Measurements from ENCODE around the gene CAPN14. TPM values are rescaled to one million over a fixed set of nuclear protein-coding genes. Genes with fewer than 3 reads are reported as not detected.

The CAPN14 gene
- total and polyA plus RNA-seq, 2 experiments from 2014 or later: 0.39 TPM; not detected in 1

- no peaks in the 10 kb centered on the region for H3K36me3 ChIP-seq
- H3K27ac ChIP-seq: no peak overlapping the region
- no peak for DNase-seq (ENCODE audit: low read depth in 1 of 2, low spot score in 1 of 2)
- TF ChIP-seq CTCF (IDR thresholded peaks at IDR 0.05; ENCODE audit: low read depth, low read length): no peak
- peaks cover 66% of the 10 kb centered on the region for H3K27me3 ChIP-seq
- no peak overlapping the region for H3K4me3 ChIP-seq
- no peaks in the 10 kb centered on the region for H3K9me3 ChIP-seq (ENCODE audit: low read depth)
- H3K4me1 ChIP-seq (ENCODE audit: low read depth): no peaks in the 10 kb centered on the region
These were observed 77.2 kb downstream of the CAPN14 start for GRCh38 chr2:31140151-31140550.

GRCh38 chr2:31139671-31140070 is 77.6 kb downstream of the CAPN14 start:
- DNase-seq (ENCODE audit: low read depth in 1 of 2, low spot score in 1 of 2): no peak
- H3K9me3 ChIP-seq (ENCODE audit: low read depth): no peaks in the 10 kb centered on the region
- no peak for TF ChIP-seq CTCF (IDR thresholded peaks at IDR 0.05; ENCODE audit: low read depth, low read length)
- H3K27ac ChIP-seq: no peak overlapping the region
- H3K4me3 ChIP-seq: no peak overlapping the region
- peaks cover 70% of the 10 kb centered on the region for H3K27me3 ChIP-seq
- no peaks in the 10 kb centered on the region for H3K4me1 ChIP-seq (ENCODE audit: low read depth)
- no peaks in the 10 kb centered on the region for H3K36me3 ChIP-seq

- DNase-seq (ENCODE audit: low read depth in 1 of 2, low spot score in 1 of 2): peak; percentile 39 to 75
- Histone ChIP-seq H3K36me3 (no peaks in the 10 kb centered on the region), H3K27me3 (peaks cover 70% of the 10 kb centered on the region), H3K4me1 (ENCODE audit: low read depth) (no peaks in the 10 kb centered on the region), H3K9me3 (ENCODE audit: low read depth) (no peaks in the 10 kb centered on the region), H3K4me3 (peak within 1 kb of the TSS; percentile 36), H3K27ac (no peak within 1 kb of the TSS)
- peak; percentile 42 for TF ChIP-seq CTCF (IDR thresholded peaks at IDR 0.05; ENCODE audit: low read depth, low read length)
These were observed 79.0 kb downstream of the CAPN14 start, which contains the start of gene GALNT14 for GRCh38 chr2:31138037-31138962. Gene GALNT14 (minus strand): TSS chr2:31138440. CDS start chr2:31138086, 354 bp downstream.

- peak; percentile 7 to 37 for DNase-seq (ENCODE audit: low read depth in 1 of 2, low spot score in 1 of 2)
- Histone ChIP-seq H3K4me1 (ENCODE audit: low read depth) (no peaks in the 10 kb centered on the region), H3K4me3 (peak overlapping the region; percentile 36), H3K36me3 (no peaks in the 10 kb centered on the region), H3K27me3 (peaks cover 70% of the 10 kb centered on the region), H3K9me3 (ENCODE audit: low read depth) (no peaks in the 10 kb centered on the region), H3K27ac (no peak overlapping the region)
- no peak for TF ChIP-seq CTCF (IDR thresholded peaks at IDR 0.05; ENCODE audit: low read depth, low read length)
These were observed 79.9 kb downstream of the CAPN14 start for GRCh38 chr2:31137211-31138036.

GRCh38 chr2:31136732-31137131 is 80.6 kb downstream of the CAPN14 start:
- TF ChIP-seq CTCF (IDR thresholded peaks at IDR 0.05; ENCODE audit: low read depth, low read length): no peak
- H3K4me1 ChIP-seq (ENCODE audit: low read depth): no peaks in the 10 kb centered on the region
- DNase-seq (ENCODE audit: low read depth in 1 of 2, low spot score in 1 of 2): no peak
- no peaks in the 10 kb centered on the region for H3K36me3 ChIP-seq
- H3K4me3 ChIP-seq: no peak overlapping the region
- no peaks in the 10 kb centered on the region for H3K9me3 ChIP-seq (ENCODE audit: low read depth)
- H3K27me3 ChIP-seq: peaks cover 64% of the 10 kb centered on the region
- H3K27ac ChIP-seq: no peak overlapping the region
